ENCODE measurements around the gene ANKRD16. TPM values are rescaled to one million over a fixed set of nuclear protein-coding genes. Genes with fewer than 3 reads are reported as not detected.
"Not testable (repeated sequence)": the region's sequence is repeated elsewhere in the genome, so short reads cannot be mapped to it uniquely, and the experiment has no call there.

ANKRD16 gene
- polyA plus RNA-seq, 3 donors, result 1.4 to 2.9 (median 2.1) TPM

DNA sequence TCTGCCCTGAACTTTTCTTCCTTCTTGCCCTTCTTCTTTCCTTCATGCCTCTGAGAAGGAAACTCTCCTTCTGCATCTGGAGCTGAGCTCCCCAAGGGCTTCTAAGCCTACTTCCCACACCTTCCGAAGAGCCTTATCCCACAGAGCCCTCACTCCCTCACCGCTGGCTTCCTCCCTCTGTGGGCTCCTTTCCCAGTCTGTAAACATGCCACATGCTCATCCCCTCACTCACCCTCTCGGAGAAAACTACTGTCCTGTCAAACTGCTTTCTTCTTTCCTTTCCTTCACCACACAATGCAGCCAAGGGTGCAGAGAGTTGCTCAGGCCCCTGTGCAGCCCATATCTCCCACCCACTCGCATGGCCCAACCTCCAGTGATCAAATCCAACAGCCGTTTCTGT, 18.1 kb downstream of the ANKRD16 start:
- H3K9ac ChIP-seq (ENCODE audit: insufficient read depth, low read length, poor library complexity, severe bottlenecking), result no peak overlapping the region
- H3K4me3 Mint-ChIP-seq, result no peak overlapping the region
- no peak overlapping the region for H3K27ac Mint-ChIP-seq
- H3K36me3 Mint-ChIP-seq, result peaks cover 18% of the 10 kb centered on the region in 2 donors
- H3K27me3 Mint-ChIP-seq (ENCODE audit: low read depth in 3 of 3), result peaks cover 0 to 1% (median 0%) of the 10 kb centered on the region in 3 donors
- H3K27me3 ChIP-seq (ENCODE audit: control insufficient read depth in 2 of 2, insufficient read depth in 2 of 2, low read length in 2 of 2), result no peaks in the 10 kb centered on the region
- intact Hi-C loops (cut with micrococcal nuclease), result no loop called here
- no peaks in the 10 kb centered on the region for H3K79me2 ChIP-seq (ENCODE audit: insufficient read depth, low read length)
- TF ChIP-seq, protein P1, sequence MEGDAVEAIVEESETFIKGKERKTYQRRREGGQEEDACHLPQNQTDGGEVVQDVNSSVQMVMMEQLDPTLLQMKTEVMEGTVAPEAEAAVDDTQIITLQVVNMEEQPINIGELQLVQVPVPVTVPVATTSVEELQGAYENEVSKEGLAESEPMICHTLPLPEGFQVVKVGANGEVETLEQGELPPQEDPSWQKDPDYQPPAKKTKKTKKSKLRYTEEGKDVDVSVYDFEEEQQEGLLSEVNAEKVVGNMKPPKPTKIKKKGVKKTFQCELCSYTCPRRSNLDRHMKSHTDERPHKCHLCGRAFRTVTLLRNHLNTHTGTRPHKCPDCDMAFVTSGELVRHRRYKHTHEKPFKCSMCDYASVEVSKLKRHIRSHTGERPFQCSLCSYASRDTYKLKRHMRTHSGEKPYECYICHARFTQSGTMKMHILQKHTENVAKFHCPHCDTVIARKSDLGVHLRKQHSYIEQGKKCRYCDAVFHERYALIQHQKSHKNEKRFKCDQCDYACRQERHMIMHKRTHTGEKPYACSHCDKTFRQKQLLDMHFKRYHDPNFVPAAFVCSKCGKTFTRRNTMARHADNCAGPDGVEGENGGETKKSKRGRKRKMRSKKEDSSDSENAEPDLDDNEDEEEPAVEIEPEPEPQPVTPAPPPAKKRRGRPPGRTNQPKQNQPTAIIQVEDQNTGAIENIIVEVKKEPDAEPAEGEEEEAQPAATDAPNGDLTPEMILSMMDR (IDR thresholded peaks at IDR 0.05), result no peak
- peaks cover 2 to 11% (median 8%) of the 10 kb centered on the region in 7 donors for H3K9me3 Mint-ChIP-seq
- H3K4me3 ChIP-seq (replicated peaks in 1 of 3; ENCODE audit: low read depth in 2 of 3, low read length in 3 of 3), result no peak overlapping the region
- H2AFZ ChIP-seq (ENCODE audit: insufficient read depth, low read depth, low read length, poor library complexity, severe bottlenecking), result no peak overlapping the region
- H3K4me2 ChIP-seq (replicated peaks; ENCODE audit: extremely low read depth, low read length, poor library complexity, severe bottlenecking), result no peak overlapping the region
- H3K36me3 ChIP-seq (replicated peaks in 1 of 2; ENCODE audit: control insufficient read depth in 1 of 2, insufficient read depth in 2 of 2, low read length in 2 of 2), result peaks cover 6% of the 10 kb centered on the region in 2 donors
- H3K27ac ChIP-seq (ENCODE audit: low read depth in 1 of 2, low read length in 2 of 2), result no peak overlapping the region
- H3K4me1 Mint-ChIP-seq, result peaks cover 16% of the 10 kb centered on the region
- WGBS (ENCODE audit: insufficient coverage), result 89% methylated on average over 4 of the region's 5 CpGs
- no peak for DNase-seq
- peaks cover 8 to 9% of the 10 kb centered on the region in 2 donors for H3K4me1 ChIP-seq (ENCODE audit: control insufficient read depth in 1 of 2, insufficient read depth in 2 of 2, low read length in 2 of 2)
- H4K20me1 ChIP-seq (ENCODE audit: insufficient read depth, low read length), result no peaks in the 10 kb centered on the region
- peaks cover 0 to 7% of the 10 kb centered on the region in 2 donors for H3K9me3 ChIP-seq (replicated peaks in 1 of 2; ENCODE audit: control insufficient read depth in 1 of 2, insufficient read depth in 1 of 2, low read length in 2 of 2)

DNA sequence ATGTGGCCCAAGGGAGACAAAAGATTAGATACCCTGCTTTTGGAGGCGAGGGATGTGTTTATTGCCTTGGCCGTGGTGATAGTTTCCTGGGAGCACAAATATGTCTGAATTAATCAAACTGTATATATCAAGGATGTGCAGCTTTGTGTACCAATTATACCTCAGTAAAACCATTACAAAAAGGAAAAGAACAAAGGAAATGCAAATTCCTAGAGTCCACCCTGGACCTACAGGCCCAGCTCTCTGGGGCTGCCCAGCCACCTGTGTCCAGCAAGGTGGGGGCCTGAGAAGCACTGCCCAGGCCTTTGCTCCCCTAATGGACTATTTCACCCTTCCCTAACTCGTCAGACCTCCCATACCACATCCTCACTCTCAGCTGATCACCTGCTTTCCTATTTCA, 20.5 kb downstream of the ANKRD16 start:
- no peak overlapping the region for H3K4me2 ChIP-seq (replicated peaks; ENCODE audit: extremely low read depth, low read length, poor library complexity, severe bottlenecking)
- TF ChIP-seq, protein P1 (IDR thresholded peaks at IDR 0.05), result no peak
- no peaks in the 10 kb centered on the region for H3K27me3 ChIP-seq (ENCODE audit: control insufficient read depth in 2 of 2, insufficient read depth in 2 of 2, low read length in 2 of 2)
- no peak overlapping the region for H2AFZ ChIP-seq (ENCODE audit: insufficient read depth, low read depth, low read length, poor library complexity, severe bottlenecking)
- Mint-ChIP-seq H3K4me1 (peaks cover 25% of the 10 kb centered on the region), H3K27ac (no peak overlapping the region), H3K9me3 (peaks cover 2 to 11% (median 8%) of the 10 kb centered on the region in 7 donors), H3K36me3 (peaks cover 3 to 5% of the 10 kb centered on the region in 2 donors), H3K27me3 (ENCODE audit: low read depth in 3 of 3) (peaks cover 0 to 3% (median 0%) of the 10 kb centered on the region in 3 donors), H3K4me3 (no peak overlapping the region)
- no peak overlapping the region for H3K4me3 ChIP-seq (replicated peaks in 1 of 3; ENCODE audit: low read depth in 2 of 3, low read length in 3 of 3)
- no peak overlapping the region for H3K27ac ChIP-seq (ENCODE audit: low read depth in 1 of 2, low read length in 2 of 2)
- peaks cover 0 to 7% of the 10 kb centered on the region in 2 donors for H3K9me3 ChIP-seq (replicated peaks in 1 of 2; ENCODE audit: control insufficient read depth in 1 of 2, insufficient read depth in 1 of 2, low read length in 2 of 2)
- H3K9ac ChIP-seq (ENCODE audit: insufficient read depth, low read length, poor library complexity, severe bottlenecking), result no peak overlapping the region
- H4K20me1 ChIP-seq (ENCODE audit: insufficient read depth, low read length), result no peaks in the 10 kb centered on the region
- H3K79me2 ChIP-seq (ENCODE audit: insufficient read depth, low read length), result no peaks in the 10 kb centered on the region
- peaks cover 15 to 16% of the 10 kb centered on the region in 2 donors for H3K4me1 ChIP-seq (ENCODE audit: control insufficient read depth in 1 of 2, insufficient read depth in 2 of 2, low read length in 2 of 2)
- WGBS (ENCODE audit: insufficient coverage), result 57% methylated on average over 1 of the region's 3 CpGs
- intact Hi-C loops (cut with micrococcal nuclease), result no loop called here
- no peaks in the 10 kb centered on the region for H3K36me3 ChIP-seq (replicated peaks in 1 of 2; ENCODE audit: control insufficient read depth in 1 of 2, insufficient read depth in 2 of 2, low read length in 2 of 2)
- no peak for DNase-seq

DNA sequence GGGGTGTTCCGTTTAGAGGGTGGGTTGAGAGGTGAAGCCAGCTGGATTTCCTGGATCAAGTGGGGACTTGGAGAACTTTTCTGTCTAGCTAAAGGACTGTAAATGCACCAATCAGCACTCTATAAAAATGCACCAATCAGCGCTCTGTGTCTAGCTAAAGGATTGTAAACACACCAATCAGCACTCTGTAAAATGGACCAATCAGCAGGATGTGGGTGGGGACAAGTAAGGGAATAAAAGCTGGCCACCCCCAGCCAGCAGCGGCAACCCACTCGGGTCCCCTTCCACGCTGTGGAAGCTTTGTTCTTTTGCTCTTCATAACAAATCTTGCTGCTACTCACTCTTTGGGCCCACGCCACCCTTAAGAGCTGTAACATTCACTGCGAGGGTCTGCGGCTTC, 21.3 kb downstream of the ANKRD16 start:
- H3K36me3 ChIP-seq (replicated peaks in 1 of 2; ENCODE audit: control insufficient read depth in 1 of 2, insufficient read depth in 2 of 2, low read length in 2 of 2); intact Hi-C loops (cut with micrococcal nuclease); H3K27ac ChIP-seq (ENCODE audit: low read depth in 1 of 2, low read length in 2 of 2); H2AFZ ChIP-seq (ENCODE audit: insufficient read depth, low read depth, low read length, poor library complexity, severe bottlenecking); H3K79me2 ChIP-seq (ENCODE audit: insufficient read depth, low read length); H3K36me3 Mint-ChIP-seq; H3K4me2 ChIP-seq (replicated peaks; ENCODE audit: extremely low read depth, low read length, poor library complexity, severe bottlenecking); H3K9ac ChIP-seq (ENCODE audit: insufficient read depth, low read length, poor library complexity, severe bottlenecking); H3K9me3 ChIP-seq (replicated peaks in 1 of 2; ENCODE audit: control insufficient read depth in 1 of 2, insufficient read depth in 1 of 2, low read length in 2 of 2); H3K27ac Mint-ChIP-seq; DNase-seq; H3K4me3 ChIP-seq (replicated peaks in 1 of 3; ENCODE audit: low read depth in 2 of 3, low read length in 3 of 3); H3K27me3 Mint-ChIP-seq (ENCODE audit: low read depth in 3 of 3); H3K4me3 Mint-ChIP-seq; H3K27me3 ChIP-seq (ENCODE audit: control insufficient read depth in 2 of 2, insufficient read depth in 2 of 2, low read length in 2 of 2); H4K20me1 ChIP-seq (ENCODE audit: insufficient read depth, low read length): not testable (repeated sequence)
- 100% methylated on average over 6 of the region's 8 CpGs for WGBS (ENCODE audit: insufficient coverage)
- Mint-ChIP-seq H3K4me1 (peaks cover 20% of the 10 kb centered on the region), H3K9me3 (peaks cover 5 to 14% (median 8%) of the 10 kb centered on the region in 7 donors)
- peaks cover 15 to 16% of the 10 kb centered on the region in 2 donors for H3K4me1 ChIP-seq (ENCODE audit: control insufficient read depth in 1 of 2, insufficient read depth in 2 of 2, low read length in 2 of 2)

All from CD14-positive monocyte (primary cell).